Activated CD4-positive, alpha-beta T cell treated with anti-CD3 and anti-CD28 coated beads, Interleukin-2, amount 10 ng/mL, durations not matched to agents 7 days and 5 days (primary cell): Measurements from ENCODE around the gene UBE2I. TPM values are rescaled to one million over a fixed set of nuclear protein-coding genes. Genes with fewer than 3 reads are reported as not detected.

Experiments used
- CTCF ChIA-PET: fragments of 350-600 bp; sonication (Branson Sonifier 250); formaldehyde crosslinking; loops from one replicate; lab custom pipeline; 2021; ENCODE audit warnings: antibody characterized with exemption; lab: Charles Lee
- POLR2A ChIA-PET: fragments of 350-600 bp; sonication (Branson Sonifier 250); formaldehyde crosslinking; loops from one replicate; lab custom pipeline; 2021; ENCODE audit warnings: antibody characterized with exemption; lab: Charles Lee
- DNase-seq: peaks from one replicate; pipeline ENCODE4 v3.0.0-alpha.2; 2020
- H3K27ac Mint-ChIP-seq: one replicate; pipeline ENCODE4 v1.8.0; 2021; ENCODE audit warnings: mild to moderate bottlenecking, moderate library complexity, mixed read lengths
- H3K27me3 Mint-ChIP-seq: one replicate; pipeline ENCODE4 v1.8.0; 2021; ENCODE audit warnings: mixed read lengths
- H3K36me3 Mint-ChIP-seq: one replicate; pipeline ENCODE4 v1.8.0; 2021; ENCODE audit warnings: low read depth, mixed read lengths
- H3K4me1 Mint-ChIP-seq: one replicate; pipeline ENCODE4 v1.8.0; 2021; ENCODE audit warnings: mixed read lengths
- H3K4me3 Mint-ChIP-seq: one replicate; pipeline ENCODE4 v1.8.0; 2021; ENCODE audit warnings: mild to moderate bottlenecking, moderate library complexity, mixed read lengths
- H3K9me3 Mint-ChIP-seq: one replicate; pipeline ENCODE4 v1.8.0; 2021; ENCODE audit warnings: mixed read lengths
- total RNA-seq, 2 experiments: library from RNA; stranded (reverse); gene quantifications; one replicate each; pipeline ENCODE4 v1.2.3, GENCODE V29; 2021

The UBE2I gene
- total RNA-seq, 2 experiments from 2014 or later, result 204 to 222 TPM

DNA sequence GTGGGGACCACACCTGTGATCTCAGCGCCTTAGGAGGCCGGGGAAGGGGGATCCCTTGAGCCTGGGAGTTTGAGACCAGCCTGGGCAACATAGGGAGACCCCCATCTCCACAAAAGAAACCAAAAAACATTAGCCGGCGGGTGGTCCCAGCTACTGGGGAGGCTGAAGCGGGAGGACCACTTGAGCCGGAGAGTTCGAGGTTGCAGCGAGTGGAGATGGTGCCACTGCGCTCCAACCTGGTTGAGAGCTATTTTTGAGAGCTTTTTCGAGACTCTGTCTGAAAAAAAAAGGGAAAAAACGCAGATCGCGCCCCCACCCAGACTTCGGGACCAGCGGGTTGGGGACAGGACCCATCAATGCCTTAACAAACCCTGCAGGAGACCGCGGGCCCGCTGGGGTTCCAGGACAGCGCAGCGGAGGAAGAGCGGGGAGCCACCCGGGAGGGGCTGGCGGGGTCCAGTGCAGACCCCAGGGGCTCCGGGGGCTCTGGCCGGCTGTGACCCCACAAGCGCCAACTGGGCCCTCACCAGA, 23.2 kb downstream of the UBE2I start:
- POLR2A ChIA-PET, result interaction anchor here (0.5 to 0.6 kb wide), 2 partner anchors 9 to 16 kb away, joined by 3 read pairs; no protein-coding TSS in a partner anchor
- CTCF ChIA-PET, result no interaction called here
- Mint-ChIP-seq H3K36me3 (no peaks in the 10 kb centered on the region), H3K4me1 (peaks cover 17% of the 10 kb centered on the region), H3K9me3 (no peaks in the 10 kb centered on the region), H3K27ac (peak overlapping the region; percentile 60), H3K4me3 (peak overlapping the region; percentile 25), H3K27me3 (peaks cover 36% of the 10 kb centered on the region)
- no peak for DNase-seq

DNA sequence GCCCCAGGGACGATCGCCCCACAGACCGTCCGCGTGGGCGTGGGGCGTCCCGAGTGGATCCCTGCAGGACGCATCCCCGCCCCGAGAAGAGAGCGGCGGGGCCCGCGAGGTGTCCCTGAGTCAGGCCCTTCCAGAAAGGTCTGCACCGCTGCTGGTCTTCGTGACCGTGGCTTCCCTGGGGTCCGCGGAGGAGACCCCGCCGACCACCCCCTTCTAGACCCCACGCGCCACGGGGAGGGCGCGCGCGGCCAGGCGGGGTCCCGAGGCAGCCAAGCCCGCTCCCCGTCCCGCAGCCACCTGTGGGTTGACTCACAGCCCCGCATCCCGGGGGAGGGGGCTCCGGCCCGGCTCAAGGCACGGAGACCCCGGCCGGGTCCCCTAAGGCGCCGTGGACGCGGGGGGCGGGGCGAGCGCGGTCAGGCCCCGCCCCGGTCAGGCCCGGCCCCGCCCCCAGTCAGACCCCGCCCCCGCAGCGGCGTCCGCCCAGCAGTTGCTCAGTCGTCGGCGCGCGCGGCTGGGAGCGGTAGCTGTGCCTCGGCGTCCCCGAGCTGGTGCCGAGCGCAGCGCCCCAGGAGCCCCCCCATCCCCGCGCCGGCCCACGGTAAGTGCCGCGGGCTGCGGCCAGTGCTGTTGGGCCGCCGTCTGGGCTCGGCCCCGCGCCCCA, 23.8 kb downstream of the UBE2I start, which contains the start of gene BAIAP3:
TSS of gene BAIAP3 (plus strand) at position 497 of the 664 bp plus-strand sequence. CDS start 4,905 bp downstream, outside the sequence.
- Mint-ChIP-seq H3K36me3 (no peaks in the 10 kb centered on the region), H3K4me1 (peaks cover 17% of the 10 kb centered on the region), H3K27me3 (peaks cover 36% of the 10 kb centered on the region), H3K4me3 (peak within 1 kb of the TSS; percentile 25), H3K9me3 (no peaks in the 10 kb centered on the region), H3K27ac (peak within 1 kb of the TSS; percentile 60)
- peak; percentile 63 for DNase-seq
- ChIA-PET CTCF (no interaction called here), POLR2A (interaction anchor here (0.5 to 0.6 kb wide), 2 partner anchors 17 to 1349 kb away, joined by 3 to 6 read pairs; partner anchors contain the start of gene KCTD5)

DNA sequence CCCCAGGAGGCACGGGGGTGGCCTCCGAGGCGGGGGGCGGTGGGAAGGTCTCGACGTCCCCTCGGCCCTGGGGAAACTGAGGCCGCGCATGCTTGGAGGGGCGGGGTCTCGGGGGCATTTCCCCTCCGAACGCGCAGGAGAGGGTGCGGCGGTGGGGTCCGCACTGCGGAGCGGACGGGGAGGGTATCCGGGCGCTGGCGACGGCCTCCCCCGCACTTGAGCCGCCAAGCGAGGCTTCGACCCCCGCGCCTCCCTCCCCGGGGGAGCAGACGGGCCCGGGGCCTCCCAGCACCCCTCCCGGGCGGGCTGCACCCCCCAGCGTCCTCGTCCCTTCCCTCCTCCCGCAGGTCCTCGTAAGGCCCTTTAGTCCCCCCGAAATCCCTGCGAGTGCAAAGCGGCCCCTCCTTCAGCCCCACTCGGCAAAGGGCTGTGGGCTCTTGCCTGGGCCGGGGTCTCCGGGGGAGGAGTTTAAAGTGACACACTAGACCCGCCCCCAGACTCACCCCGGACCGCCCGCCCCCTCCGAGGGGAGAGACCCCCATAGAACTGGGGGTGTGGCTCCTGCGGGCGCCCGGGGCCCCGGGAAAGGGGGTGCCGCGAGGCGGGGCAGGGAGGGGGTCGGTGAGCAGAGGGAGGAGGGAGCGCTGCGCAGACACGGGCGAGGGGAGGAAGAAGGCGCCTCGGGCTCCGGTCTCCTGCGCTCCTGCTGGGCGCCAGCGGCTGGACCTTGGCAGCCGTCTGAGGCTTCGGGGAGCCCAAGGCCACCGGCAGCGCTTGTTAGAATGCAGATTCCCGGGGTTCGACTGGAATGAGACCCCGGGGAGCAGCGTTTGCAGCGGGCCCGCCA, 24.6 kb downstream of the UBE2I start:
- Mint-ChIP-seq H3K4me3 (no peak overlapping the region), H3K4me1 (peaks cover 17% of the 10 kb centered on the region), H3K36me3 (no peaks in the 10 kb centered on the region), H3K27ac (no peak overlapping the region), H3K9me3 (no peaks in the 10 kb centered on the region), H3K27me3 (peaks cover 36% of the 10 kb centered on the region)
- no peak for DNase-seq
- ChIA-PET CTCF (no interaction called here), POLR2A (interaction anchor here (0.6 kb wide), 1 partner anchor 1348 kb away, joined by 6 read pairs; the partner anchor contains the start of gene KCTD5)

DNA sequence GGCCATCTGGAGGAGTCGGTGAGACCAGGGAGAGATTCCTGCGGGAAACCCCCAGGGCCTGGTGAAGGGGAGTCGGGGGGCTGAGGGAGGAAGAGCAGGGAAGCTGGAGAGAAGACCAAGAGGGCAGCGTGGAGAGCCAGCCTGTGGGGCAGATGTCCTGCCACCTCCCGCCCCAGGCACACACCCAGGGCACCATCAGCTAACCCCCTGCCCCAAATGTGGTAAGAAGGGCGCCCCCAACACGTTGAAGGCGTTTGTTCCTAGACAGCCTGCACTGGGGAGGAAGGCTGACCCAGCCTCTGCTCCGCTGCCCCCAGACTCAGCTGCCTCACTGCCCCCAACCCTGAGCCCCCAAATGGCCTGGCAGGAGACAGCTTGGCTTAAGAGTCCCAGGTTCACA, 25.3 kb downstream of the UBE2I start:
- H3K36me3 Mint-ChIP-seq, result no peaks in the 10 kb centered on the region
- H3K27ac Mint-ChIP-seq, result no peak overlapping the region
- CTCF ChIA-PET, result interaction anchor here (1.2 kb wide), 1 partner anchor 24 kb away, joined by 3 read pairs; no protein-coding TSS in a partner anchor
- H3K27me3 Mint-ChIP-seq, result peaks cover 36% of the 10 kb centered on the region
- H3K4me3 Mint-ChIP-seq, result no peak overlapping the region
- POLR2A ChIA-PET, result no interaction called here
- H3K4me1 Mint-ChIP-seq, result peaks cover 17% of the 10 kb centered on the region
- H3K9me3 Mint-ChIP-seq, result no peaks in the 10 kb centered on the region
- no peak for DNase-seq

DNA sequence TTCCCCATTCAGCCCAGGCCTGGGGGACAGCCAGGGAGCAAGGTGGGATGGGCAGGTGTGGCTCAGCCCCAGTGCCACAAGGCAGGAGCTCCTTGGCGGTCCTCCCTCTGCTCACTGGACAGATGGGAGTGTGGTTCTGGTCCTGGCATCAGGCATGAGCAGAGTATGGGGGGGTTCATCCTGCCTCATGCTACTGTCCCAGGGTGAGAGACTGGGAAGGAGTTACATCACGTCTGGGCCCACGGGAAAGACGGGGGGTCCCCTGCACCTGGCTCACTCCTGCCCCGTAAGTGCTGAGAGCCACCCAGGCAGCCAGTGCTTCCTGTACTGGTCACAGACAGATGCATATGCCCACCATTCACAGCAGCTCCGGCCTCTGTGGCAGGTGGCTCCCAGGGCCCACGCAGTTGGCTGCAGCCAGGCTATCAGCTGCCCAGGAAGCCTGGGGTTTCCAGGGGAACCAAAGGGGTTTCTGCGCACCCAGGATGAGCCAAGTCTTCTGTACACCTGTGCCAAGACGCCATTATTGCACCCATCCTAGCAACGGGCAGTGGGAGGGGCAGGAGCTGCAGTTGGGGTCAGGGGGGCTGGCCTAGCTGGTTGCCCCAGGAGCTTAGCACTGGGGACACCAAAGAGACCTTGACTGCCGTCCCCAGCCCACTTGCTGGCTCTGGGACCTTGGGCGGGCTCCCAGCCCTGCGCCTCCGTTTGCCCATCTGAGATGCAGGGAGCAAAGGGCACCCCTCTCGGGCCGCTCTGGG, 26.0 kb downstream of the UBE2I start:
- Mint-ChIP-seq H3K9me3 (no peaks in the 10 kb centered on the region), H3K27me3 (peaks cover 36% of the 10 kb centered on the region), H3K4me3 (no peak overlapping the region), H3K27ac (no peak overlapping the region), H3K4me1 (peaks cover 17% of the 10 kb centered on the region), H3K36me3 (no peaks in the 10 kb centered on the region)
- CTCF ChIA-PET, result interaction anchor here (0.6 to 1.2 kb wide), 3 partner anchors 16 to 38 kb away, joined by 3 read pairs; partner anchors contain the start of genes GNPTG and TSR3
- POLR2A ChIA-PET, result no interaction called here
- DNase-seq, result no peak

DNA sequence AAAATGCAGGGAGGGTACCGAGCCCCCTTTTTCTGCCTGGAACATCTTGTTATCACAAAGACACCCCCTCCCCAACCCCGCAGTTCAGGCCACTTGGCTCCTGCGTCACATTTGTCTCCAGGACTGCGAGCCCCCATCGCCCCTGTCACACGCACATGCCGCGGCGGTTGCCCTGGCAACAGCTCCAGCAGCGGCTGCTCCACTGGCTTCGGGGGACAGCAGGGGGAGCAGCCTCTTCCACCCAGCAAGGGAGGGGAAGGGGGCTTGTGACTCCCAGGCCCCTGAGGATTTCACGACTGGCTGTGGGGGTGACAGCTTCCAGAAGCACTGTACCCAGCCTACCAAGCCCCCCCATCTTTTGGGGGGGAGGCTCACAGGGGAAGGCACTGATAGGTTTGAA, 26.6 kb downstream of the UBE2I start:
- Mint-ChIP-seq H3K27ac (no peak overlapping the region), H3K4me1 (peaks cover 17% of the 10 kb centered on the region), H3K4me3 (no peak overlapping the region), H3K27me3 (peaks cover 36% of the 10 kb centered on the region), H3K9me3 (no peaks in the 10 kb centered on the region), H3K36me3 (no peaks in the 10 kb centered on the region)
- ChIA-PET POLR2A (no interaction called here), CTCF (interaction anchor here (0.9 kb wide), 1 partner anchor 15 kb away, joined by 3 read pairs; the partner anchor contains the start of genes GNPTG and TSR3)
- no peak for DNase-seq

DNA sequence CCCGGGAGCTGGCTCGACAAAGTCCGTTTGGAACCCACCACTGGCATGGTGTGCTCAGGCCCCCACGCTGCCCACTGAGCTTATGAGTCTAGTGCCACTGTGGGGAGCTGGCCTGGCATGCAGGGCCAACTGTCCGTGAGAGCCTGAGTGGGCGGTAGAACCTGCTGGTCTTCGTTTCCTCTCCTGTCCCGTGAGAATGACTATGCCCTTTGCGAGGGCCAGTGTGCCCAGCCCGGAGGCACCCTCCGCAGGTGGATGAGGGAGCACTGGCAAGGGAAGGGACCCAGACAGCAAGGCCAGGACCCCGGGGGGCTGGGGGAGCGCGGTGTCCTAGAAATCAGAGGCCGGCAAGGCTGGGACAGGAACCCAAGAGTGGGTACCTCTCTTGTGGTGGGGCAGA, 27.2 kb downstream of the UBE2I start:
- no peaks in the 10 kb centered on the region for H3K9me3 Mint-ChIP-seq
- ChIA-PET CTCF (no interaction called here), POLR2A (no interaction called here)
- H3K36me3 Mint-ChIP-seq, result no peaks in the 10 kb centered on the region
- H3K4me3 Mint-ChIP-seq, result no peak overlapping the region
- H3K27me3 Mint-ChIP-seq, result peaks cover 34% of the 10 kb centered on the region
- H3K4me1 Mint-ChIP-seq, result peaks cover 12% of the 10 kb centered on the region
- no peak for DNase-seq
- H3K27ac Mint-ChIP-seq, result no peak overlapping the region

DNA sequence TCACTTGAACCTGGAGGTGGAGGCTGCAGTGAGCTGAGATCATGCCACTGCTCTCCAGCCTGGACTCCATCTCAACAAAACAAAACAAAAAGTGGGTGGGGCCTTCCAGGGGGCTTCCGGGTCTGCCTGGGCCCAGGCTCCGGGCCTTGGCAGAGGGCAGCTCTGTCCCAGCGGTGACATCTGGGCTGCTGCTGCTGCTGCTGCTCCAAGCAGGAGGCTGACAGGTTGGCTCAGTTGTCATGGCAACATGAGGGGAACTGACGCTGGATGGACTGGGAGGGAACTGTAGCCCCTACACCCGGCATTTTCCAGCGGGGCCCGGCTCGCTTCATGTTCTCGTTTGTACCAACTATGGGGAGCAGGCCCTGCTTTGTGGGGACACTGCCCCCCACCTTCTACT, 28.1 kb downstream of the UBE2I start:
- CTCF ChIA-PET, result interaction anchor here (1.2 kb wide), 1 partner anchor 13 kb away, joined by 3 read pairs; no protein-coding TSS in a partner anchor
- POLR2A ChIA-PET, result no interaction called here
- Mint-ChIP-seq H3K27me3 (peaks cover 25% of the 10 kb centered on the region), H3K9me3 (no peaks in the 10 kb centered on the region), H3K4me1 (peaks cover 9% of the 10 kb centered on the region), H3K36me3 (no peaks in the 10 kb centered on the region), H3K27ac (no peak overlapping the region), H3K4me3 (no peak overlapping the region)
- DNase-seq, result no peak

DNA sequence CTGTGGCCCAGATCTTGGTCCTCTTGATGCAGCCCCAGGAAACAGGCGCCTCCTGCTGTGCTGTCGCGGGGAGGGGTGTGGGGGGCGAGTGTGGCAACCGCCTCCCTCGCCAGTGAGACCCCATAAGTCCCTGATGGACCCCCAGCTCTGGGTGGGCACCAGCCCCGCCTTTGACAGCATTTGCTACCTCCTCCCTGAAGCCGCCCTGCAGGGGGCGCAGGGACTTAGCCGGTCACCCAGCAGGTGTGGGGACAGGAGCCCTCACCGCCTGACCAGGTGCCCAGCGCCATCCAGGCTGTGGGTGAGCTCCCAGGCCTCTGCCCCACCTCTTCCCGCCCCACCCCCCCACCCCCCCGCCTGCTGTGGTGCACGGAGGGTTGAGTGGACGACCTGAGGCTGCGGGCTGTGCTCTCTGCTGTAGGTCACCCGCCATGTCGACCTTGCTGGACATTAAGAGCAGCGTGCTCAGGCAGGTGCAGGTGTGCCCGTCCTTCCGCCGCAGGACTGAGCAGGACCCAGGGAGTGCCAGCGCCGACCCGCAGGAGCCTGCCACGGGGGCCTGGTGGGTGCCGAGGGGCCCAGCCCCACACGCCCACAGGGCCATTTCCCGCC, 28.8 kb downstream of the UBE2I start:
- Mint-ChIP-seq H3K4me3 (no peak overlapping the region), H3K27me3 (peaks cover 22% of the 10 kb centered on the region), H3K9me3 (no peaks in the 10 kb centered on the region), H3K36me3 (no peaks in the 10 kb centered on the region), H3K4me1 (peaks cover 14% of the 10 kb centered on the region), H3K27ac (no peak overlapping the region)
- DNase-seq, result no peak
- ChIA-PET CTCF (interaction anchor here (1.2 kb wide), 1 partner anchor 12 kb away, joined by 3 read pairs; no protein-coding TSS in a partner anchor), POLR2A (no interaction called here)

DNA sequence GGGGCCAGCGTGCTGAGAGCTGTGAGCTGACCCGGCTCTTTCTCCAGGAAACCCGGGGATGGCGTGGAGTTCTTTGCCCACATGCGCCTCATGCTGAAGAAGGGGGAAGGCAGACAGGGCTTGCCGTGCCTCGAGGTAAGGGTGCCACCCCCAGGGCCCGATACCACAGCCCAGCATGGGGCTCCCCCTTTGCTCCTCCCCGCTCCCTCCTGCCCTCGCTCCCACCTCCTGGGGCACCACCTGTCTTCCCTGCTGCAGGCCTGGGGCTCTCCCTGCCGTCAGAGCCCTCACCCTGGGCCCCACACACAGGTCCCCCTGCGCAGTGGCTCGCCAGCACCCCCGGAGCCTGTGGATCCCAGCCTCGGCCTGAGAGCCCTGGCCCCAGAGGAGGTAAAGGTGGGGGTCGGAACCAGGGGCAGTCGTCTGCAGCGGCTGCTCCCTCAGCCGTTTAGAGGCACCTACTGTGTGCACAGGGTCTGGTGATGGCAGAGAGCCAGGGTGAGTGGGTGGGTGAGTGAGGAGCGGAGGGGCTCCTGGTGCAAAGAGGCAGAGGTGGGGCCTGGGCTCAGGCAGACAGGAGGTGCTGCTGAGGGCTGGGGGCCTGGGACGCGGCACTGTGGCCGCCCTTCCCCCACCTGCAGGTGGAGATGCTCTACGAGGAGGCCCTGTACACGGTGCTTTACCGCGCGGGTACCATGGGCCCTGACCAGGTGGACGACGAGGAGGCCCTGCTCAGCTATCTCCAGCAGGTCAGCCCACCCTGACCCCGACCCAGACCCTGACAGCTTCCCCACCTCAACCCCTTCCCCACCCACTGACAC, 29.6 kb downstream of the UBE2I start:
- peaks cover 22% of the 10 kb centered on the region for H3K27me3 Mint-ChIP-seq
- POLR2A ChIA-PET, result no interaction called here
- no peak overlapping the region for H3K27ac Mint-ChIP-seq
- DNase-seq, result no peak
- no peaks in the 10 kb centered on the region for H3K9me3 Mint-ChIP-seq
- peaks cover 17% of the 10 kb centered on the region for H3K4me1 Mint-ChIP-seq
- no peaks in the 10 kb centered on the region for H3K36me3 Mint-ChIP-seq
- no peak overlapping the region for H3K4me3 Mint-ChIP-seq
- CTCF ChIA-PET, result no interaction called here

DNA sequence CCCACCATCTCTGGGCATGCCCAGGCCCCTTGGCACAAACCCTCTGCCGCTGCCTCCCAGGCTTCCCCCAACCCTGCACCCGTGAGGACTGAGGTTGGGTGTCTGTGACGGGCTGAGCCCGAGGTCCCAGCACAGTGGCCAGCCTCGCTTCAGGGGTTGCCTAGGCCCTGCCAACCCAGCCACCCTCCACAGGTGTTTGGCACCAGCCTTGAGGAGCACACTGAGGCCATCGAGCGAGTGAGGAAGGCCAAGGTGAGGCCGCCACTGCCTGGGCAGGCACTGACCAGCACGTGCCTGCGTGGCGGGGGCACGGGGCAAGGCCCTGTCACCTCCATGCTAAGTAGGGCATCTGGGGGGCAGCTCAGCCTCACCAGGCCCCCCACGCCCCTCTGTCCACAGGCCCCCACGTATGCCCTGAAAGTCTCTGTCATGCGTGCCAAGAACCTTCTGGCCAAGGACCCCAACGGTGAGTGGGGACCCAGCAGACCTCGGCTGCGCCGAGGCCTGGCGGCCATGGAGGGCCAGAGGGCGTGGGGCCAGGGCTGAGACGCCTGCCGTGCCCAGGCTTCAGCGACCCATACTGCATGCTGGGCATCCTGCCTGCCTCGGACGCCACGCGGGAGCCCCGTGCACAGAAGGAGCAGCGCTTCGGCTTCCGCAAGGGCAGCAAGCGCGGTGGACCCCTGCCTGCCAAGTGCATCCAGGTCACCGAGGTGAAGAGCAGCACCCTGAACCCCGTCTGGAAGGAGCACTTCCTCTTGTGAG, 31.5 kb downstream of the UBE2I start:
- no peak for DNase-seq
- Mint-ChIP-seq H3K27me3 (peaks cover 6% of the 10 kb centered on the region), H3K4me1 (peaks cover 17% of the 10 kb centered on the region), H3K27ac (no peak overlapping the region), H3K9me3 (no peaks in the 10 kb centered on the region), H3K4me3 (no peak overlapping the region), H3K36me3 (no peaks in the 10 kb centered on the region)
- CTCF ChIA-PET, result interaction anchor here (1.1 kb wide), 1 partner anchor 28 kb away, joined by 5 read pairs; no protein-coding TSS in a partner anchor
- POLR2A ChIA-PET, result no interaction called here
